Left renal cortex interstitium (tissue), 4 donors: ENCODE data around the gene SLC35F3. TPM values are rescaled to one million over a fixed set of nuclear protein-coding genes. Genes with fewer than 3 reads are reported as not detected.
"Not testable (repeated sequence)": the region's sequence is repeated elsewhere in the genome, so short reads cannot be mapped to it uniquely, and the experiment has no call there.

Experiments used
- DNase-seq, 4 donors: peaks; one replicate each; pipeline ENCODE4 v3.0.0-alpha.2; 2013; ENCODE audit warnings: low read depth in 4 of 4, low spot score in 2 of 4, missing footprints in 1 of 4
- polyA plus RNA-seq, 4 donors: library from polyadenylated mRNA; unstranded; fragments of 120-200 nt; gene quantifications; one replicate each; pipeline ENCODE4 v1.2.1, GENCODE V29; 2013; ENCODE audit not compliant: insufficient read length in 4 of 4

The SLC35F3 gene
- polyA plus RNA-seq, 4 donors: 0.58 to 0.74 (median 0.66) TPM

- no peak for DNase-seq
Measured at GRCh38 chr1:234132795-234133194, 228.3 kb downstream of the SLC35F3 start.

- no peak for DNase-seq
Measured at GRCh38 chr1:234134878-234135277, 230.4 kb downstream of the SLC35F3 start.

- no peak for DNase-seq
Measured at GRCh38 chr1:234135501-234135900, 231.0 kb downstream of the SLC35F3 start.

- DNase-seq: no peak
Measured at GRCh38 chr1:234136073-234136472, 231.6 kb downstream of the SLC35F3 start.

- DNase-seq: no peak
Measured at GRCh38 chr1:234139966-234140365, 235.5 kb downstream of the SLC35F3 start.

GRCh38 chr1:234140388-234140787 lies 235.9 kb downstream of the SLC35F3 start:
- no peak for DNase-seq

- DNase-seq: no peak
Measured at GRCh38 chr1:234141006-234141405, 236.5 kb downstream of the SLC35F3 start.

- no peak for DNase-seq
Measured at GRCh38 chr1:234143681-234144080, 239.2 kb downstream of the SLC35F3 start.

GRCh38 chr1:234144901-234145300 lies 240.4 kb downstream of the SLC35F3 start:
- DNase-seq: no peak

GRCh38 chr1:234148350-234148749 lies 243.9 kb downstream of the SLC35F3 start:
- no peak for DNase-seq

- DNase-seq: no peak
Measured at GRCh38 chr1:234148816-234149215, 244.3 kb downstream of the SLC35F3 start.

- DNase-seq: no peak
Measured at GRCh38 chr1:234149217-234149616, 244.7 kb downstream of the SLC35F3 start.

- no peak for DNase-seq
Measured at GRCh38 chr1:234150892-234151291, 246.4 kb downstream of the SLC35F3 start.

GRCh38 chr1:234152344-234152743 lies 247.9 kb downstream of the SLC35F3 start:
- not testable (repeated sequence) for DNase-seq

GRCh38 chr1:234154320-234155251 lies 250.1 kb downstream of the SLC35F3 start:
- peak in 1 of 4 donors; percentile 23 for DNase-seq

- no peak for DNase-seq
Measured at GRCh38 chr1:234162661-234163060, 258.2 kb downstream of the SLC35F3 start.

- DNase-seq: no peak
Measured at GRCh38 chr1:234163267-234163919, 258.9 kb downstream of the SLC35F3 start.

GRCh38 chr1:234164098-234164709 lies 259.7 kb downstream of the SLC35F3 start:
- no peak for DNase-seq

- DNase-seq: no peak
Measured at GRCh38 chr1:234168061-234168724, 263.7 kb downstream of the SLC35F3 start.

- no peak for DNase-seq
Measured at GRCh38 chr1:234169161-234169849, 264.8 kb downstream of the SLC35F3 start.
